RPMI8226 (cell line): ENCODE data around the gene HEXD.
"Not testable (repeated sequence)": the region's sequence is repeated elsewhere in the genome, so short reads cannot be mapped to it uniquely, and the experiment has no call there.

Experiments
- DNase-seq: peaks from one replicate; pipeline ENCODE4 v3.0.0-alpha.2; 2015

HEXD gene

GRCh38 chr17:82397449-82398335 lies 20.5 kb upstream of the HEXD start:
- DNase-seq: no peak

DNA sequence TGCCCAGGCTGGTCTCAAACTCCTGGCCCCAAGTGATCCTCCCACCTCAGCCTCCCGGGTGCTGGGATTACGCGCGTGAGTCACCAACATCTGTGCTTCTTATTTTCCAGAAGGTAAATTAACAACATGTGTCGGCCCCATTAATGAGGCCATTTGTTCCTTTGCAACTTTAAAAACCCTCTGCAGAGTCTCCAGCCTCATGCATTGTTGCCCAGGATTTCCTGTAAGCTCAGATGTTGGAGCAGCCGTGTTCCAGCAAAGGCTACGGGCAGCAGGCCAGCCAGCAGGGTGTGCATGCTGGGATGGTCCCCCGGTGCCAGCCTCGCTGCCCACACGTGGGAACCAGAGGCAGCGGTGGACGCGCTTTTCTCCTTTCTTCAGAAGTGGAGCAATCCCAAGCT lies 19.1 kb upstream of the HEXD start:
- DNase-seq: no peak

GRCh38 chr17:82399601-82400101 lies 18.5 kb upstream of the HEXD start:
- peak; percentile 29 for DNase-seq

- DNase-seq: peak; percentile 38
Measured at GRCh38 chr17:82400206-82400605, 17.9 kb upstream of the HEXD start.

DNA sequence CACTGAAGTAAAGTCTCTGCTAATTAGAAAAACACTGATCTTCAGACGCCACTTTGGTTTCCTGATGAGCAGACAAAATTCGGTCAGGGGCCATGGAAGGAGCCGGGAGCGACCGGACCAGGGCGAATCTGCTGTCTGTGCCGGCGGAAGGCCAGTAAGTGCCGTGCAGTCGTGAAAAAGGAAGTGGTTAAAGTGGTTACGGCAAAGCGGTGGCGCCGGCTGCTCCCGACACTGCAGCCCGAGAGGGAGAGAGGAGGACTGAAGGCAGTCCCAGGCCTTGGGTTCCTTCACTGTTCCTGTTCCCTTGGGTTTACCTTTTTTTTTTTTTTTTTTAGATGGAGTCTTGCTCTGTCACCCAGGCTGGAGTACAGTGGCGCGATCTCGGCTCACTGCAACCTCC lies 17.3 kb upstream of the HEXD start:
- DNase-seq: peak; percentile 93

DNA sequence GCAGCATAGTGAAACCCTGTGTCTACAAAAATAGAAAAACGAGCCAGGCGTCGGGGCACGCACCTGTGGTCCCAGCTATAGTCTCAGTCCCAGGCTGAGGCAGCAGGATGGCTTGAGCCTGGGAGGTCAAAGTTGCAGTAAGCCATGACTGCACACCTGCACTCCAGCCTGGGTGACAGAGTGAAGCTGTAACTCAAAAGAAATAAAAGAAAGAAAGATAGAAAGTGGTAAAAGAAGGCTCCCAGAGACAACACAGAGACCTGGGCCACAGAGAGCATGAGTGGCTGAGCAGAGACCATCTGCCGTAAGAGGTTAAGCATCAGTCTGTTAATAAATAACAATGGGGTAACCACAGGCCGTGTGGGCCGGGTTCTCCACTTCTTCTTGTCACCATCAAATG lies 15.3 kb upstream of the HEXD start:
- DNase-seq: peak; percentile 88

DNA sequence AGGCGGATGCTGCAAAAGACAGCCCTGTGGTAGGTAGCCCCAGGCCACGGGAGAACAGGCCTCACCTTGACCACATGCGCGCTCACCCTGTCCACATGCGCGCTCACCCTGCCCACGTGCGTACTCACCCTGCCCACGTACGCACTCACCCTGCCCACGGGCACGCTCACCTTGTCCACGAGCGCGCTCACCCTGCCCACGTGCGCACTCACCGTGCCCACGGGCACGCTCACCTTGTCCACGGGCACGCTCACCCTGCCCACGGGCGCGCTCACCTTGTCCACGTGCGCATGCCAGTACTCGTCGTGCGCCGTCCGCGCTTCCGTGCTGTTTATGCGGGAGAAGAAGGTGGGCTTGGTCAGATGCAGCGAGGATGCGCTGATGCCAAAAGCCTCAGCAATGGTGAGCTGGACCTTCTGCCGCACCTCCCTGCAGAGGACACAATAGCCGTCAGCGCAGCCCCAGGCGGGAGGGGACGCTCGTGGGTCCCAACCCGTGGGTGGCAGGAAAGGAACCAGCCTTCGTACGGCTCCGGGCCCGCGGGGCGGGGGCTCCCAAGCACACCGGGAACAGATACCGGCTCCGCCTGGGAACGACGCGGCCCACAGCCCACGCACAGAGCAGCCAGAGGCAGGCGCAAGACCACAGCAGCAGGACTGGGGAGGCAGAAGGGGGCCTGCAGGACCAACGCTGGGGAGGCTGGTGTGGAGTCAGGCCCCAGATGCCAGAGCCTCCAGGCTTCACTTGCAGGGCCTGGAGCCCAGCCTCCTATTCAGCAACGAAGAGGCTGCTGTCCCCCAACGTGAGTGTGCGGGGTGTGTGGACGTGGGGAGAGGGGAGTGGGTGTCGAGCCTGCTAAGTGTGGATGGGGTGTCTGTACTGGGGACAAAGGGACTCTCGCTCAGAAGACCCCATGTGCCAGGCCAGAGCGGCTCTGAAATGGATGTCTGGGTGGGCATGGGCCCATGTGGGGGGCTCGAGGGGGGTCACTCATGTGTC lies 14.2 kb upstream of the HEXD start:
- DNase-seq: no peak

DNA sequence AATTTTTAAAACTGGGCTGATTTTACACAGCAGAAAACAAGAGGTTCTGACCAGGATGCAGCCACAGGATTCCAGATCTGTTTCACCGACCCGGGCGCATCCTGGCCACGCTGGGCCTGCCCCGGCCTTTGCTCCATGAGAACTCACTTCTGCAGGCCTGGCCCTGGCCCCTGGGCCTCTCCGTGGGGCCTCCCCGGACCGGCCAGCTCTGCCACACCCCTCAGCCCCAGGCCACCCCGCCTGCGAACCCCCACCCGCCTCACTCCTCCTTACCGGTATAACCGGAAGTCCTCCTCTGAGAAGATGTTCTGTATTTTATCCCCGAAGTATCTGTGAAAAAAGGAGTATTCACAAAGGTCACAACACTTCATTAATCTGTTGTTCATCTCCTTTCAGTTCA lies 13.1 kb upstream of the HEXD start:
- no peak for DNase-seq

DNA sequence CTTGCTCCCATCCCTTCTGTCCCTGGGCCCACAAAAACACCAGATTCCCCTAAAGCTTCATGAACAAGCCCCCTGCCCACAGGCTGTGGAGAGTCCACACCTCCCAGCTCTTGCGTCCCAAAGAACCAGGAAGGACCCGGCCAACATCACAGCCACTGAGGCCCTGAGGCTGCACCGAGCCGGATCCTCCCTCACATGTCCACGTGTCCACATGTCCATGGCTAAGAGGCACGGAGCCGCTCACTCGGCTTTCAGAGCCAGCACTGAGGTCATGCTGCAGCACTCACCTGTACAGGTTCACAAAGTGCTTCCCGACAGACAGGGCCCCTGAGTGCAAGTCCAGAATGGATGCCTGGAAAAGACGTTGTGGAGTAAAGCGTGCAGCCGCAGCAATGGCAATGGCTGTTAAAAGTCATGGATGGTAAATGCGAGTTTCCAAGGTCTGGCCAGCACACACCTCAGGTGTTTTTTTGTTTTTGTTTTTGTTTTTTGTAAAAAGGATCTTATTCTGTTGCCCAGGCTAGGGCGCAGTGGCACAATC lies 11.9 kb upstream of the HEXD start:
- no peak for DNase-seq

GRCh38 chr17:82407255-82407654 lies 10.9 kb upstream of the HEXD start:
- DNase-seq: no peak

DNA sequence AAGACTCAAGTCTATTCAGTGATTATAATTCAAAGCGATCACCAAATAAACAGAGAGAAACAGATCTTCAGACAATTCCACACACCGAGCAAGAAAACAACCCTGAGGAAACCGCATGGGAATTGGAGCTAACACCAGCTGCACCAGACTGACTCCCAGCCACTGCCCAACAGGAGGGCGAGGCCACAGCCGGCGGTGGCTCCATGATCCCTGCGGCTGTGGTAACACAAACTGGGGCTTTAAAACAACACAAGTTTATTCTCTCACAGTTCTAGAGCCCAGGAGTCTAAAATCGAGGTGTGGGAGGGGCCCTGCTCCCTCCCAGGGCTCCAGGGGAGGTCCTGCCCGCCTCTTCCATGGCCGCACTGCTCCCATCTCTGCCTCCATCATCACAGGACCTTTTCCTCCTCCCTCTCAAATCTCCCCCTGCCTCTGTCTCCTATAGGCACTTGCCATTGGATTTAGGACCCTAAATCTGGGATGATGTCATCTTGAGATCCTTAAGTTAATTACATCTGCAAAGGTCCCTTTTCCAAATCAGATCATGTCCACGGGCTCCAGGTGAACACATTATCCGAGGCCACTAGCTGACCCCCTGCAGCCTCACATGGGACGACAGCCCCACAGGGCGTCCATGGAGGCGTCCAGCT lies 9.7 kb upstream of the HEXD start:
- no peak for DNase-seq

- no peak for DNase-seq
Measured at GRCh38 chr17:82408938-82409318, 9.2 kb upstream of the HEXD start.

- no peak for DNase-seq
Measured at GRCh38 chr17:82410014-82410716, 8.0 kb upstream of the HEXD start.

DNA sequence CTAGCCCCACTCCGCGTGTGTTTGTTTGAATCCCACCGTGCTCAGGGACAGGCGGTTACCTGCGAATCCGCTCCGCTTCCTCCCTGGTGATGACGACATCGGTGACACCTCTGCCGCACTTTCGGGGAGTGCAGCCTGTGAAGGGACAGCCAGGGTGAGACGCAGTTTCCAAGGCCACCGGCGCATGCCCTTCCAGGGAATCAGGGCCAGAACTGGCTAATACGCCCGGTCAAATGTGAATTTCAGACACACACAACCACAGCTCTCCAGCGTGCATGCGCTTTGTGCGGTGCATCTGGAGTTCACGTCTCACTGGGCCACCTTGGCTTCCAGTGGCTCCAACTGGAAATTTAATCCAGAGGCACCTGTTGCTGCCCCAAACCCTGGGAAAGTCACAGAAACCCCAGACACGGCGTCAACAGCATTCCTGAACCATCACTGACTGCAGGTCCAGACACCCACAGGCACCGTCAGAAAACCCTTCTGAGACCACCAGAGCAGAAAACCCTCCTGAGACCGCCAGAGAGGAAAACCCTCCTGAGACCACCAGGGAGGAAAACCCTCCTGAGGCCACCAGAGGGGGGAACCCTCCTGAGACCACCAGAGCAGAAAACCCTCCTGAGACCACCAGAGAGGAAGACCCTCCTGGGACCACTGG lies 6.6 kb upstream of the HEXD start:
- no peak for DNase-seq

- DNase-seq: not testable (repeated sequence)
Measured at GRCh38 chr17:82412081-82412480, 6.1 kb upstream of the HEXD start.

DNA sequence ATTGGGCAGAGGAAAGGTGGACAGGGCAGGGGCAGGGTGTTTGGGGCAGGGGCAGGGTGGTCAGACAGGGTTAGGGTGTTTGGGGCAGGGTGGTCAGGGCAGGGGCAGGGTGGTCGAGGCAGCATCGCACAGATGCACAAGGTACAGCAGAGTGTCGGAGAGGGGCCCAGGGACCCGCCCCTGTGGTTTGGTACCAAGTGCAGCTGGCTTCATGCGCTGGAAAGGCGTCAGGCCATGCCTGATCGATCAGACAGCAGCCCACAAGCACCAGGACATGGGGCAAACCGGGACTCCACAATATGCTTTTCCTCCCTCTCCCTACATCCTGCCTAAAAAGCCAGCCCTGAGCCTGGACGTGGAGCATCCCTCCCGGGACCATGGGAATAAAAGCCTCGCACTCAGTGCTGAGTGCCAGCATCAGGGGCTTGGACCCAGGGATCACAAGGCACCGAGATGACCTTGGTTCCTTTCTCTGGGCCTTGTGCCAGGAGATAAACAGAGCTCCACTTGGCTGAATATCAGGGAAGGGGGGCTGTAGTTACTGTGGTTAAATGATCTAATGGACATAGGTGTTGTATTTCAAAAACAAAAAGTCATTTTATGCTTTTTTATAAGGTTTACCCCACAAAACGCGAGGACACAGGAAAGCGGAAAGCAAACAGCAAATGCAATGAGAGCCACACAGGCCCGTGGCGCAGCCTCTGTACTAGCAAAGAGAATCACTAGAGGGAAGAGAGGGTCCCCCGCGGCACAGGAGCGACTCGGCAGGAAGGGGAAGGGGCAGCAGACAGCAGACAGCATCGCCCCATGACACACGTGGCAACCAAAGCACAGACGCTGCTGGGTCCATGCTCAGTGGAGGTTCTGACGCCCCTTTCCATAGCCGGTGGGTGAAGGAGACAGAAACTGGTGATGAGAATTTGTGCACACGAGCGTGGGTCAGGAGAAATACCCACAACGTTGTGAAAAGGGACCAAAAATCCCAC lies 5.3 kb upstream of the HEXD start:
- DNase-seq: no peak

DNA sequence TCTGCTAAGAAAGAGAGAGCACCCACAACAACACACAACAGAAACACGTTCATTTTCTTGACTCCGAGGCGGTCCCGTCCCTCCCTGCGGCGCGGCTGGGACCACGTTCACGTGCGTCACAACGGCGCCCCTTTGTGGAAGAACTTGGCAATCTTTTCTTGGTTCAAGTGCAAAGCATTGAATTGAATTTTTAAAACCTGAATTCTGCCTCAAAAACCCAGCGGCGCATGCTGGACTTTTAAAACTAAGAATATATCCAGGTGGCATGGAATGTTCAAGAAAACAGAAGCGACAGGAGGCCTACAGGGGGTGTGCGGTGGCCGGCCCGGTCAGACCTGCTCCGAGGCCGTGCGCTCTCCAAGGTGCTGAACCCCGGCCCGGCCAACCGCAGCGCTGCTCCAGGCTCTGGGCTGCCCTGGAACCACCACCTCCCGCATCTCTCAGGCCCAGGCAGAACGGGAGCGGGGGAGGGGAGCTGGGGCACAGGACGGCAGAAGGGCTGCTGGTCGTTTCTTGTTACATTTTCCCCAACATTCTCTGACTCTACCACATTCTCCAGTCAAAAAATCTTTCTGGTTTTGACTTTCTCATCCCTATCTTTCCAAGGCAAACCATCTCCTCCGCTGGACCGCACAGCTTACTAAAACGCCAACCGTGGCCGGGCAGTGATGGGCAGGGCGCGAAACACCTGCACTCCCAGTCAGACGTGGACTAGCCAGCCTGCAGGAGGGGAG lies 3.4 kb upstream of the HEXD start:
- DNase-seq: peak; percentile 31

GRCh38 chr17:82415336-82415735 lies 2.8 kb upstream of the HEXD start:
- no peak for DNase-seq

- DNase-seq: no peak
Measured at GRCh38 chr17:82415786-82416185, 2.4 kb upstream of the HEXD start.

DNA sequence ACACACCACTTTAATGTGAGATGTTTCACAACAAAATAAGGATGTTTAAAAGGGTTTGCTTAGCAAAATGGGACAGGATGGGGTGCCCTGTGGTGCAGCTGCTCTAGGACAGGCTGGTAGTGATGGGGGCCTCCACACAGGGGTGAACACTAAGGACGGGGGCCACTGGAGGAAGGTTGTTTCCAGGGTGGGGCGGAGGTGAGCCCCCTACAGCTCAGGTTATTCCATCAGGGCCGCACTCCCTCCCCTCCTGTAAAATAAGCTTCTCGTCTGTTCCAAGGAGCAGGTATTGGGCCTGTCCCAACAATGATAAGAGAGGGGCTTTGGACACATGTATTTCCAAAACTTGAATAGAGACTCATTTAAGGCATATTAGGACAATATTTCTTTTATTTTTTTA lies 1.9 kb upstream of the HEXD start:
- no peak for DNase-seq
